Choroid plexus epithelial cell (primary cell): ENCODE data around the gene ACBD3.

Experiments used
- DNase-seq: peaks from one replicate; pipeline ENCODE4 v3.0.0-alpha.2; 2010; ENCODE audit warnings: low read depth
- H3K4me3 ChIP-seq: 2 replicates; pipeline ENCODE4 v1.5.1; 2011; ENCODE audit warnings: low read depth, mild to moderate bottlenecking, control low read depth, low read length, moderate library complexity
- TF ChIP-seq, protein P1 (sequence below): conservative IDR thresholded peaks from 2 replicates; pipeline ENCODE4 v1.5.1; 2011; ENCODE audit warnings: low read depth, mild to moderate bottlenecking, control low read depth, inconsistent platforms, low read length, moderate library complexity

ACBD3 gene

GRCh38 chr1:226186124-226187018 lies at the start of gene ACBD3:
ACBD3 (minus strand) TSS chr1:226186741; CDS start chr1:226186675, 66 bp downstream.
- peak within 1 kb of the TSS; percentile 94 for H3K4me3 ChIP-seq
- peak; percentile 87 for DNase-seq
- TF ChIP-seq, protein P1, sequence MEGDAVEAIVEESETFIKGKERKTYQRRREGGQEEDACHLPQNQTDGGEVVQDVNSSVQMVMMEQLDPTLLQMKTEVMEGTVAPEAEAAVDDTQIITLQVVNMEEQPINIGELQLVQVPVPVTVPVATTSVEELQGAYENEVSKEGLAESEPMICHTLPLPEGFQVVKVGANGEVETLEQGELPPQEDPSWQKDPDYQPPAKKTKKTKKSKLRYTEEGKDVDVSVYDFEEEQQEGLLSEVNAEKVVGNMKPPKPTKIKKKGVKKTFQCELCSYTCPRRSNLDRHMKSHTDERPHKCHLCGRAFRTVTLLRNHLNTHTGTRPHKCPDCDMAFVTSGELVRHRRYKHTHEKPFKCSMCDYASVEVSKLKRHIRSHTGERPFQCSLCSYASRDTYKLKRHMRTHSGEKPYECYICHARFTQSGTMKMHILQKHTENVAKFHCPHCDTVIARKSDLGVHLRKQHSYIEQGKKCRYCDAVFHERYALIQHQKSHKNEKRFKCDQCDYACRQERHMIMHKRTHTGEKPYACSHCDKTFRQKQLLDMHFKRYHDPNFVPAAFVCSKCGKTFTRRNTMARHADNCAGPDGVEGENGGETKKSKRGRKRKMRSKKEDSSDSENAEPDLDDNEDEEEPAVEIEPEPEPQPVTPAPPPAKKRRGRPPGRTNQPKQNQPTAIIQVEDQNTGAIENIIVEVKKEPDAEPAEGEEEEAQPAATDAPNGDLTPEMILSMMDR = peak; percentile 19

DNA sequence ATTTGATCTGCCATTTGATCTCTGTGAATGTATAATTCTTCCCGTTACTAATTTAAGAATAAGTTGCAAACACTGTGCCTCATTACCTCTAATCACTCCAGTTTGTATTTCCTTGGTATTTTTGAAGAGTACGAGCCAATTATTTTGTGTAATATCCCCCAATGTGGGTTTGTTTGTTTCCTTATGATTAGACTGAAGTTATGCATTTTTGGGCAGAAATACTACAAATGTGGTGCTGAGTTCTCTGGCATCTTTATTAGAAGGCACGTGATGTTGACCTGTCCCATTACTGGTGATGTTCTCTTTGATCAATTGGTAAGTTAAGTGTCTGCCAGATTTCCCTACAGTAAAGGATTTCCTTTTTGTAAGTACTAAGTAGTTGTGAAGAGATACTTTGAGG lies 47.3 kb upstream of the ACBD3 start:
- H3K4me3 ChIP-seq = no peak overlapping the region
- no peak for DNase-seq
- TF ChIP-seq, protein P1 = no peak

GRCh38 chr1:226233293-226233692 lies 46.8 kb upstream of the ACBD3 start:
- no peak for DNase-seq
- H3K4me3 ChIP-seq = no peak overlapping the region
- TF ChIP-seq, protein P1 = no peak

DNA sequence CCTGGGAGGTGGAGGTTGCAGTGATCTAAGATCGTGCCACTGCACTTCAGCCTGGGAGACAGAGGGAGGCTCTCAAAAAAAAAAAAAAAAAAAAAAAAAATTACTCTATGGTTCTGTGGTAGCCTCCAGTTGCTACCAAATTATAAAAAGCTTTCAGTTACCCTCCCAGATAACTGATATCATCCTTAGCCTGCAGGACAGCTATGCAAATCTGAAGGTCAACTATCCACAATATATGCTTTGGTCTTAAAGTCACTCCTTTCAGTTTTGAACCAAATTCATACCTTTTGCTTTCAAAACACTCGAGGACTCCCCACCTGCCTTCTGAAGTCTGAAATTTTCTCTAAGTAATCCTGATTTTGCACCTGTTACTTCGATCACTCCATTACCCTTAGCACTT lies 40.1 kb upstream of the ACBD3 start:
- H3K4me3 ChIP-seq = no peak overlapping the region
- no peak for DNase-seq
- TF ChIP-seq, protein P1 = no peak

GRCh38 chr1:226223786-226224244 lies 37.3 kb upstream of the ACBD3 start:
- H3K4me3 ChIP-seq = peak overlapping the region; percentile 56
- TF ChIP-seq, protein P1 = no peak
- DNase-seq = peak; percentile 14

DNA sequence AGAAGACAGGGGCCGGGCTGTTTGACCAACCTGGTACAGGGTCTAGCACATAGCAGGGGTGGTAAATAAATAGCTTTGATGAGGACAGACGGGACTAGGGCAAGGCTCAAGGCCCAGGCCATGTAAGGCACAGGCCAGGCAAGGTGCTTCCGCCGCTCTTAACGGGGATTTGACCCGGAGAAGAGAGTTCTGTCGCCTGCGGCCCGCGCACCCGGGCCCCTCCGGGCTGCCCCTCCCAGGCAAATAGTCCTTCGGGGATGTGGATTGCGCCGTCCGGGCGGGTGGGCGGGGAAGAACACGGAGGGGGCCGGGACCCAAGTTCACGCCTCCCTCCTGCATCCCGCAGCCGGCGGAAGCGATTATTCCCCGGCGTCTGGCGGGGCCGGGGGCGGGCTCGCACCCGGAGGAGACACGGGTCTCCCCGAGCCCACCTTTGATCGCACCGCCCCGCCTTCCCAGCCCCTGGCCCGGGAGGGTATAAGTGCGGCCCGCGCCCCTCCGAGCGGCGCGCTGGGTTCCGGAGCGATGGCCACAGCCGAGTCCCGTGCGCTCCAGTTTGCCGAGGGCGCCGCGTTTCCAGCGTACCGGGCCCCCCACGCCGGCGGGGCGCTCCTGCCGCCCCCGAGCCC lies 36.7 kb upstream of the ACBD3 start, which contains the start of gene MIXL1:
Gene MIXL1, plus strand, starts transcription at position 508 of the 629 bp plus-strand sequence. Its CDS starts 18 bp downstream, at position 526.
- peak within 1 kb of the TSS; percentile 56 for H3K4me3 ChIP-seq
- TF ChIP-seq, protein P1 = no peak
- DNase-seq = no peak
